SH-SY5Y (cell line): ENCODE measurements around the gene BACH2.

Experiments
- GATA2 ChIP-seq: IDR thresholded peaks from 2 replicates; pipeline ENCODE4 v1.6.1; 2011; ENCODE audit warnings: mild to moderate bottlenecking, low read depth, low read length
- GATA3 ChIP-seq: IDR thresholded peaks from 2 replicates; pipeline ENCODE4 v1.6.1; 2011; ENCODE audit warnings: low read depth, mild to moderate bottlenecking, low read length, moderate library complexity

BACH2 gene

DNA sequence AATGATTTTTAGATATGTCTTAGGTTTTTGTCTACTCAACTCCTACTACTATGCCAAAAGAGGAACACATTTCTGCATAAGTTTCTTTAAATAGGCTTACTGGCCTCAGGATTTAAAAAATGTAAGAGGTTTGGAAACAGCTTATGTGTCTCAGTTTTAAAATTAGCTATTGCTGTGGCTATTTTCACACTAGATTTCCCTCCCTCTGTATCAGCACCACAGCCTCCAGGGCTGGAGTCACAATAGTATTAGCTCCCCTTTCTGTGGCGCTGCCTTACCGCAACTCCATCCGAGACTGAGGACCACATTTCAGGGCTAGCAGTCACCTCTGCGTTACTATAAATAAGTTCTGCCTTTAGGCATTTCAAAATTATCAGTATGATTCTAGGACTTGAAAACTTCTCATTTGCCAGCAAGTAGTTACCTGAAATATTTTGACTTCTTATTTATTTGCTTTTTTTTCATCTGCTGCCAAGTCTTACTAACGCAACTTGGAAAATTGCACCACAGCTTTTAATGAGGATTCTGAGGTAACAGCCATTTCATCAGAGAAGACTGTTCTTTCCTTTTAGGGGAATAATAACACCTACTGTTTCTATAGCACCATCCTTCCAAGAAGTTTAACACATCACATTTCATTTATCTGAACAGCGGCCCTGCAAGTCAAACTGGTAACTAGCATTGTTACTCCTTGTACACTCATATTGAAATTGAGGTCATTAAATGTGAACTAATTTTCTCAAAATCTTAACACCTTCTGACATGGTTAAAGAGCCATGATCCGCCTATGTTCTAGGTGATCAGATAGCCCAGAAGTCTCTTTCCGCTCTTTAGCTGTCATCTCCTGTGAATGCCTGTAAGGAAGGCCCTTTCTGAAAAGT lies 296.5 kb downstream of the BACH2 start:
- TF ChIP-seq GATA2: no peak
- TF ChIP-seq GATA3: no peak

DNA sequence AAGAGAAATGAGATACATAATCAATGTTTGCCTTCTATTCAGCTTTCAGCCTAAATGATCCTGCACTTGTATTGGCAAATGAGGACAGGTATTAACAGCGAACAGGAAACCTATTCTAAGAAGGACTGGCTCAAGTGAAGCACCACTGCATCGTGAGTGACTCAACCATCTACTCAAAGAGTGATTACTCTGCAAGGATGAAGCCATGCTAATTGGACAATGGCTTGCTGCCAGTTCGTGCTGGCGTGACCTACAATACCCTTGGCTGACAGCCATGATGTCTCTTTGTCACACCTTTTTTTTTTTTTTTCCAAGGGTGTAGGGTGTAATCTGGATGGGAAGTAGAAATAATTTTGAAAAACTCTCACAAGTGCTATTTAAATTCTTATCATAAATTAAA lies 297.5 kb downstream of the BACH2 start:
- TF ChIP-seq GATA3 (no peak), GATA2 (no peak)

DNA sequence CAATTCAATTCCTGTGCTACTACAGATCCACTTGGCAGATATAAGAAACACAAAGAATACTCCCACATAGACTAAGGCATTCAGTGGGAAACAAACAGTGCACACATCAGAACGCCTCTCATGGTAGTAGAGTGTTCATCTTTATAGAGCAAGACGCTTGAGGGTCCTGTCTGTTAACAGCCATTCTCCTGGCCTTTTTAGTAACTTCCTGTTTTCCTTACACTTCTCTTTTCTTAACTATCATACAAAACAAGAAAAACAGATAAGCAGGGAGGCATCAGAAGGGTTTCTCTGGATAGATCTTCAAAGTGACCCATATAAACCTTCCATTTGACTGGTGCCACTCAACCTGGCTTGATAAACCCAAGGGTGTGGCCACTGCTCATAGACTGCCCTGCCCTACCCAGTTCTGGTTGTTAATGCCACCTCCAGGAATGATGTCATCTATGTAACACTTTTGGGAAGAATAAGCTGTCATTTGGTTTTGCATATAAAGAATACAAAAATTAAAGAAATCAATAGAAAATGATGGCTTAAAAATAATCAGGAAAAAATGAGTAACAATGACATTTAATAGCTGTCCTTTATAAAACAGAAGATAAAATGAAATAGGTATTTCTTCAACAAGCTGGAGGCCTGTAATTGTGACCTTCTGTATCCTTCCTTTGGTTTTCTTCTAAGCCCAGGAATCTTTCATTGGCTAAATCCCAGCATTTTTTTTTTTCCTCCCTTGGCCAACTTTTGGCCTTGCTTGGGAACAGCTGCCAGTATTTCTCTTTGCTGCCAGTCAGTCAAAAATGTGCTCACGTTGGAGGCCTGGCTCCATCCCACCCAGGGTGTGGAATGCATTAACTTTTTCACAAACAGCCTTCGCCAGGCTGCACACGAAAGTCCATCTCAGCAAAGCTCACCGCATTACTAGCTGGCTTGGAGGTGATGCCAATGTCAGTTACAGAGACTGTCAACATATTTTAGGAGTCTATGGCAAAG lies 298.9 kb downstream of the BACH2 start:
- TF ChIP-seq GATA2: no peak
- no peak for TF ChIP-seq GATA3

DNA sequence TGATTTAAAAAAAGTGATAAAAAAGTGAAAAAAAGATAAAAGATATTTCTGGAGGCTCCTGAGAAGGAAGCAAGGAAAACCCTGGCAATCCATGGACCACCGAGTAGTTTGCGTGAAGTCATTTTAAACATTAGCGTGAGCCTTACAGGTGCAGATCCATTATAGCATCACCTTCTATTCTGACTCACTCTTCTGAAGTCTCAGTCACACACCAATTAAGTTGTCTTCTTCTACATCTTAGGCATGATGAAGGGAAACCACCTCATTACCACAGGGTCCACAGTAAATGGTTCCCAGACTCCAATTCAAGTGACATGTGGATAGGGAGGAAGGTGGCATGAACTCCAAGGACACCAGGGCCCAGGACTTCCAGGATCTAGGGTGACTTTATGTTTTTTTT lies 303.2 kb downstream of the BACH2 start:
- no peak for TF ChIP-seq GATA3
- no peak for TF ChIP-seq GATA2

- no peak for TF ChIP-seq GATA2
- TF ChIP-seq GATA3: no peak
These were observed 303.8 kb downstream of the BACH2 start for GRCh38 chr6:89992818-89993217.

GRCh38 chr6:89989742-89990141 lies 306.9 kb downstream of the BACH2 start:
- no peak for TF ChIP-seq GATA2
- TF ChIP-seq GATA3: no peak

DNA sequence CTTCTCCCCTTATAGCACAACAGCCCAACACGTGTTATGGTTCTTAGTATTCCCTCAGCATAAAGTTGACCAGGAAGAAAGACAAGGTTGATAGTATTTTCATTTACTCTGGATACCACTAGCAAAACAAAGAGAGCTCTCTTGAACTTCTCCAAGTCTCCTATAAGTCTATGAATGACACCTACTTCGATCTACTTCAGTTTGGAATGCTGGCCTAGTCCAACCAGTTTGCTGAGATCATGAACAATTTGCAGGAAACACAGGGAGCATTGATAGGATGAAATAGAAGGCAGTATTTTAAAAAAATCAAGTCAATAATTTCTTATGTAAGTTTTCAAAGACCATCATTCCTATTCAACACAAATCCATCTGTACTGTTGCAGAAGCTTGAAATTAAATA lies 308.8 kb downstream of the BACH2 start:
- TF ChIP-seq GATA3 (no peak), GATA2 (no peak)

- TF ChIP-seq GATA3 (no peak), GATA2 (no peak)
These were observed 309.5 kb downstream of the BACH2 start for GRCh38 chr6:89987140-89987539.

DNA sequence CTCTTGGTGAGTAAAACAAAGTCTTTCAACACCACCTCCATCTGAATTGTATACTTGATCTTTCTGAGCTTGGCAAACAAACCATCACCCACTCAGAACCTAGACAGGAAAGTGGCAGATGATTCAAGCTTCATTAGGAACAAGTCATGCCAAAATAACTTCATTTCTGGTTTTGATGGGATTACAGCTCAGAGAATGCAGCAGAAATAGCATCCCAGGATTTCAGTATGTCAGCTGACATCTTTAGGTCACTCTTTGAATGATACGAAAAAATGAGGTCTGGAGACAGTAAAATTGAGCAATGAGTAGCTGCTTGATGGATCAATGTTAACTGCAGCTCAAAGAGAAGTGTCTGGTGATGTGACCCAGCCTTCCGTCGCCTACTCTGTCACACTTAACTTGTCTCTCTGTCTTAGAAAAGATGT lies 310.0 kb downstream of the BACH2 start:
- TF ChIP-seq GATA2 (no peak), GATA3 (no peak)

- TF ChIP-seq GATA2: no peak
- TF ChIP-seq GATA3: no peak
These were observed 310.7 kb downstream of the BACH2 start for GRCh38 chr6:89985751-89986493.

- peak; percentile 48 for TF ChIP-seq GATA2
- no peak for TF ChIP-seq GATA3
These were observed 311.5 kb downstream of the BACH2 start for GRCh38 chr6:89984926-89985750.

GRCh38 chr6:89980353-89980752 lies 316.3 kb downstream of the BACH2 start:
- TF ChIP-seq GATA2: no peak
- no peak for TF ChIP-seq GATA3

- no peak for TF ChIP-seq GATA2
These were observed 317.0 kb downstream of the BACH2 start for GRCh38 chr6:89979481-89980119.

DNA sequence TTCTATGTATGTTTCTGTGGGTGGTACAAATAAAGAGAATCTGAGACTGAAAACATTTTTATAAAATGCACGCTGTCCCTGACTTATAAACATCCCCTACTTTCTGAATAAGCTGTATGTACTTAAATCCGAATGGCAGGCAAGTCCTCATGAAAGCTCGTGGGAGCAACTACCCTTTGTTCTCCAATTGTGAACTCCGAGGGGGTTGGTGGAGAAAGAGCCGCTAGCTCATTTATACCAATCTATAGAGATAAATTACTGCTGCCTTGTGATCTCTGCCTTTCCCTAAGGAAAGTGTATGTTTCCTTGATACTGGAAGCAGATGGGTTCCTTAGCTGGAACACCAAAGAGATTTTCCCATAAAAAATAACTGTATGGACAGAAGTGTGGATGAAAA lies 317.9 kb downstream of the BACH2 start:
- TF ChIP-seq GATA2 (no peak), GATA3 (no peak)
